GM18520 (cell line): ENCODE data around the gene TRAK1.

ENCODE experiments used
- ATAC-seq: cut with Tn5 transposase; IDR thresholded peaks from one replicate; pipeline ENCODE4 v1.9.1; 2021; ENCODE audit not compliant: unreplicated experiment

Gene TRAK1

DNA sequence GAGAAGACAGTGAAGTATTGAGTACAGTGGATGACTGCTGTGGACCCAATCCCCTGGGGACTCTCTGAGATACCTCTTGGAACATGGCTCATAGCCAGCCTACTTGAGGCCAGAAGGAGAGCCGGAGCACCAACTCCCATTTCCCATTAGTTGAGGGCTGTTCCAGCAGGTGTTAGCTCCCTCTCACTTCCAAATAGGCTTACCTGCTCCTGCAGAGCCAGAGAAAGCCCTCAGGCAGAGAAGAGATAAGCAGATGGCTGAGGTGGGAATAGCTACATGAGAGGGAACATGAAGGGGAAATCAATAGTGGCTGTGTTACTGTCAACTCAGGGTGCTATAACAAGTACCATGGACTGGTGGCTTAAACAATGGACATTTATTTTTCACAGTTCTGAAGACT lies 179.4 kb downstream of the TRAK1 start:
- no peak for ATAC-seq

DNA sequence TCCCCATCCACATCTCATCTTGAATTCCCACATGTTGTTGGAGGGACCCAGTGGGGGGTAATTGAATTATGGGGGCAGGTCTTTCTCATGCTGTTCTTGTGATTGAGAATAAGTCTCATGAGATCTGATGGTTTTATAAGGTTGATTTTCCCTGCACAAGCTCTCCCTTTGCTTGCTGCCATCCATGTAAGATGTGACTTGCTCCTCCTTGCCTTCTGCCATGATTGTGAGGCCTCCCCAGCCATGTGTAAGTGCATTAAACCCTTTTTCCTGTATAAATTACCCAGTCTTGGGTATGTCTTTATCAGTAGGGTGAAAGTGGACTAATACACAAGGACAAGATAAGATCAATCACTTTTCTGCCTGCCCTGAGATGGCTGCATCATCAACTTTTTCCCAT lies 180.6 kb downstream of the TRAK1 start:
- no peak for ATAC-seq

DNA sequence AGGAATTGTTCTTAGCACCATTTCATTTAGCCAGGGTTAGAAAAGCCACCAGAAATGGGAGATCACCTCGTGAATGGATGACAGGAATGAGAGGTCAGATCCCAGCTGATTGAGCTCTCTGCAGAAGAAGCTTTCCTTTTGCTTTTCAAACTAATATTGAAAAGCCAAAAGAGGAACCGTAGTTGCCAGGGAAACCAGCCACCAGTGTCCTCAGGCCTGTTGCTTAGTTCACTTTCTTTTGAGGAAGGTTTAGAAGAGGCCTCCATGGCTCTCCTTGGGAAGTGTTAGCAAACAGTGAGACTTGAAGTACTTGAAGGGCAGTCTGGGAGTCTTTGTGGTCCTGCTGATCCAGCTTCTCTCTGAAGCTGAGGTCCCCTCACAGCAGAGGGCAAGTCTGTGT lies 182.2 kb downstream of the TRAK1 start:
- ATAC-seq = no peak

DNA sequence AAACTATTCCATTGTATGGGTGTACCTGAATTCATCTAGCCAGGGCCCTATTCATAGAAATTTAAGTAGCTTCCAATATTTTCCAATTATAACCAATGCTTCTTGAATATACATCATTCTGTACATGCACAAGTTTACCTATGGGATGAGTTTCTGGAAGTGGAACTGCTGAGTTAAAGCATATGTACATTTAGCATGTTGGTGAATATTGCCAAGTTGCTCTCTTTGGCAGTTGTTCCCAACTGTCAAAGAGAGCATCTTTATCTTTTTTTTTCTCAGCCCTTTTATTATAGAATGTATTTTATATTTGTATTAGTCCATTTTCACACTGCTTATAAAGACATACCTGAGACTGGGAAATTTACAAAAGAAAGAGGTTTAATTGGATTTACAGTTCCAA lies 183.1 kb downstream of the TRAK1 start:
- no peak for ATAC-seq

DNA sequence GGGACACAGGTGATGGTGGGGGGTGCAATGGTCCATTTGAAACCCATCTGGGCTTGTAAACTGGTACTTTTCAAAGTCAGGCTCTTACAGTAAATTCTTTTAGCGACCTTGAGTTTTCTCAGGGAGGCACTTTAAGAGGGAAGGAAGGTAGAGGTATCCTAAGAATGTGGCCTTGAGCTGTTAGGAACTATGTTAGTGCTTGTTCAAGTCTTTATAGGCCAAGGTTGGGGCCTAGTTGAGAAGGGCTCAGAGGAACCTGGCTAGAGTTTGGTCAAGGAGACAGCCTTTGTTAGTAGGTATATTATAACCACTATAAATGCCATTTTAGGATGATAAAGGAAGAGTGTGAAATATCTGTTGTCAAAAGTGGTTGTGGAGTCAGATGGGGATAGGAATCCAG lies 184.1 kb downstream of the TRAK1 start:
- no peak for ATAC-seq
